Activated naive CD4-positive, alpha-beta T cell treated with anti-CD3 and anti-CD28 coated beads, Interleukin-2, amount 50 U/mL, for 24 hours (primary cell): Measurements from ENCODE around the gene WNT9A.

Experiments
- H3K27ac Mint-ChIP-seq: one replicate; pipeline ENCODE4 v1.8.0; 2021; ENCODE audit warnings: mild to moderate bottlenecking, mixed read lengths
- H3K27me3 Mint-ChIP-seq: one replicate; pipeline ENCODE4 v1.8.0; 2021; ENCODE audit warnings: mixed read lengths
- H3K36me3 Mint-ChIP-seq: one replicate; pipeline ENCODE4 v1.8.0; 2021; ENCODE audit warnings: mixed read lengths
- H3K4me1 Mint-ChIP-seq: one replicate; pipeline ENCODE4 v1.8.0; 2021; ENCODE audit warnings: mixed read lengths
- H3K4me3 Mint-ChIP-seq: one replicate; pipeline ENCODE4 v1.8.0; 2021; ENCODE audit warnings: mild to moderate bottlenecking, mixed read lengths
- H3K9me3 Mint-ChIP-seq: one replicate; pipeline ENCODE4 v1.8.0; 2021; ENCODE audit warnings: mixed read lengths

The WNT9A gene

DNA sequence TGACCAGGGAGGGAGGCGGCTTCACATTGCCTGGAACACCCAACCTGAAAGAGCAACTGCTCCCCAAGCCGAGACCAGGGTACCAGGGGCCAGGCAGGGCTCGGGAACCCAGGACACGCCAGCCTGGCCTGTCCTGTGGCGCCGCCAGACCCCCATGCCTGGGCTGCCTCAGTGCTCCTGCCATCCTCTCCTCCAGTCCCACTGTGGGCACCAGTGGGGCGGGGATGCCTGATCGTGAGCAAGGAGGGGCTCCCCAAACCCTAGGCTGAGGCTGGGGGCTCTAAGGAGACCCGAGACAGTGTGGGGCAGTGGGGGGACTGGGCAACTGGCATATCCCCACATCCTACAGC, 45.1 kb downstream of the WNT9A start:
- Mint-ChIP-seq H3K9me3 (no peaks in the 10 kb centered on the region), H3K27me3 (no peaks in the 10 kb centered on the region), H3K4me3 (no peak overlapping the region), H3K4me1 (no peaks in the 10 kb centered on the region), H3K36me3 (no peaks in the 10 kb centered on the region), H3K27ac (no peak overlapping the region)

DNA sequence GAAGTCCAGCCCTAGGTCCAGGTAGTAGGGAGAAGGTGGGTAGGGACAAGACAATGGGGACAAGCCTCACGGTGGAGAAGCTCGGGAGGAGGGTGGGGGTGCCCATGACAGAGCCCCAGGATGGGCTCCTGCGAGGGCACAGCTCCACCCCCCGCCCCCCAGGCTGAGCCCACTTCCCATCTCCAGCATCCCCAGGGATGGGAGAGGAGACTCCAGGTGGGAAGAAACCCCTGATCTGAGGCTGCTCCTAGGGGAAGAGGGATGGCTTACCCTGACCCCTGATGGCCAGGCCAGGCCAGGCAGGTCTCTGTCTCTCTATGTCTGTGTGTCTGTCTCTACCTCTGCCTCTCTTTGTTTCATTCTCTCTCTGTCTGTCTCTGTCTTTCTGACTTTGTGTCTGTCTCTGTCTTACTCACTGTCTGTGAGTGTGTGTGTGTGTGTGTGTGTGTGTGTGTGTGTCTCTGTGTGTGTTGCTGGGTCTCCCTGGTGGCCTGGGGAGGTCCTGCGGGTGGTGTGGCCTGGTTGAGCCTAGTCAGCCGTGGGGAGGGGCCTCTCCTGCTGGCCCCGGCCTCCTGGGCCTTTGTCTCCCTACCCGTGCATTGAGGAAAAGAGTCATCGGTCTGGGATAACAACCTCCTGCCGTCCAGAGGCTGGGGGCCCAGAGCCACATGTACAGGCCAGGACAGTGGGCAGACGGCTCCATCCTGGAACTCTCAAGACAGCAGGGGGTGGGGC, 45.7 kb downstream of the WNT9A start:
- Mint-ChIP-seq H3K27me3 (no peaks in the 10 kb centered on the region), H3K4me1 (no peaks in the 10 kb centered on the region), H3K9me3 (no peaks in the 10 kb centered on the region), H3K4me3 (no peak overlapping the region), H3K27ac (no peak overlapping the region), H3K36me3 (no peaks in the 10 kb centered on the region)

DNA sequence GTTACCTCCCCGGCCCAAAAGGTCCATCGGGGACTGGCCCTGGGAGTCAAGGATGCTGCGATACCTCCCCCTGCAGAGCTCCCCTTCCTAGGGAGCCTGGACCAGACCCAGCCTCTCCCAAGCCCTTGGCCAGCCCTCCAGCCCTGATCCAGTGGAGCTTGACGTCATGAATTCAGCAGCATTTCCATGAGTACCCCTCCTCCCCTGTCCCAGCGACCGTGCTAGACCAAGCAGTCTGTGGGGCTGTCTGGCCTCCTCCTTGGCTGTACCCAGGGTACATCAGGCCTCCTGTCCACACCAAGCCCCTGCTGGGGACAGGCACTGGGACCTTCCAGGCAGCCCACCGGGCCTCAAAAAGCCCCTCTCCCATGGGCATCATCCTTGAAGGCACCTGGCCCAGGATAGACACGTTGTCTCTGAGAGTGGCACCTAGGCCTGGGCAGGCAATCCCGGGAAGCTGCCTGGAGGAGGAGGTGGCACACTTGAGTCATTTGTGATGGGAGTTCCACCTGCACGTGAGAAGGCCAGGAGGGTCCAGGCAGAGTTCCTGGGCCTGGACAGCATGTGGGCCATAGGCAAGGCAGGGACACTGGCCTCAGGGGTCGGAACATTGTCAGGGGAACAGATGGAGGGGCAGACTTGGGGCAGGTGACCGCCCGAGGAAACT, 46.4 kb downstream of the WNT9A start:
- Mint-ChIP-seq H3K4me3 (no peak overlapping the region), H3K27me3 (no peaks in the 10 kb centered on the region), H3K27ac (peak overlapping the region; percentile 55), H3K4me1 (no peaks in the 10 kb centered on the region), H3K36me3 (no peaks in the 10 kb centered on the region), H3K9me3 (no peaks in the 10 kb centered on the region)

DNA sequence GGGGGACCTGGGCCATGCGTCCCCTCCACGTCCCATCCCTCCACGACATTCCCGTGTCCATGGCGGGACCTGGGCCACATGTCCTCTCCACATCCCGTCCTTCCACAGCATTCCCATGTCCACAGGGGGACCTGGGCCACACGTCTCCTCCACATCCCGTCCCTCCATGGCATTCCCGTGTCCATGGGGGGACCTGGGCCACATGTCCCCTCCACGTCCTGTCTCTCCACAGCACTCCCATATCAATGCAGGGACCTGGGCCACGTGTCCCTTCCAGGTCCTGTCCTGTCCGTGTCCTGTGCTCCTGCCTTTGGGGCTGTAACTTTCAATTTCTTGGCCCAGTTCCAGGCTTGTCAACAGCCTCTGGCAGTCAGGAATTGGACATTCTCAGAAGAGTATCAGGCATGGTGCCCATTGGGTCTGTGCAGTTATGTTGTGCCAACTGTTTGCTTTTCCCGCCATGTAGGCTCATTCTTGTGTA, 47.1 kb downstream of the WNT9A start:
- peak overlapping the region; percentile 8 for H3K27ac Mint-ChIP-seq

DNA sequence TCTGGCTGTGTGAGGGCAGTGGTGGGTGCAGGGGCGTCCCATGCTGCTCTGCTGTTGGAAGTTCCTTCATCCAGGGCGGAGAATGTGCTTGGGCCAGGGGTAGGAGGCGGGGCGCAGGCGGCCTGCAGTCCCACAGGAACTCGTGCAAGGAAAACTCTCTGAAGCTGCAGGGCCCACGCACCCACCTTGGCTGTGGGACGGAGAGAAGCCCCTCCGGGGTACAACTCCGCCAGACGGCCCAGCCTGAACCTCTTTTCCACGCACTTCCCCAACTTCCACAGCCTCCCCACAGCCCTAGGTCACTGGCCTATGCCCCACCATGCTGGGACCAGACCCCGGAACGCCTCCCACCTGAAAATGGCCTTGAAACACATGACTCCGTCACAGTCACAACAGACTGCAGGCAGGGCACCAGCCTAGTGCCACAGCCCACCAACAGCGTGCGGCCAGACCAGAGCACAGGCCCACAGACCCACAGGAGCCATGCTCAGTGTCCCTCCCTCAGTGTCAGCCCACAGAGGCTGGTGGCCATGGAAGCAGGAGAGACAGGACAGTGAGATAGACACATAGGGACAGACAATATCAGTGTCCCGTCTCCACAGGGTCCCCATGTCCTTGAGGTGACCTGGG, 47.8 kb downstream of the WNT9A start:
- no peaks in the 10 kb centered on the region for H3K27me3 Mint-ChIP-seq
- no peaks in the 10 kb centered on the region for H3K36me3 Mint-ChIP-seq
- no peaks in the 10 kb centered on the region for H3K9me3 Mint-ChIP-seq
- H3K27ac Mint-ChIP-seq: no peak overlapping the region
- H3K4me3 Mint-ChIP-seq: no peak overlapping the region
- no peaks in the 10 kb centered on the region for H3K4me1 Mint-ChIP-seq

More for the DNA sequence above, 47.1 kb downstream of the WNT9A start:
- H3K36me3 Mint-ChIP-seq: no peaks in the 10 kb centered on the region
- H3K27me3 Mint-ChIP-seq: no peaks in the 10 kb centered on the region
- no peaks in the 10 kb centered on the region for H3K9me3 Mint-ChIP-seq
- no peaks in the 10 kb centered on the region for H3K4me1 Mint-ChIP-seq
- H3K4me3 Mint-ChIP-seq: no peak overlapping the region

DNA sequence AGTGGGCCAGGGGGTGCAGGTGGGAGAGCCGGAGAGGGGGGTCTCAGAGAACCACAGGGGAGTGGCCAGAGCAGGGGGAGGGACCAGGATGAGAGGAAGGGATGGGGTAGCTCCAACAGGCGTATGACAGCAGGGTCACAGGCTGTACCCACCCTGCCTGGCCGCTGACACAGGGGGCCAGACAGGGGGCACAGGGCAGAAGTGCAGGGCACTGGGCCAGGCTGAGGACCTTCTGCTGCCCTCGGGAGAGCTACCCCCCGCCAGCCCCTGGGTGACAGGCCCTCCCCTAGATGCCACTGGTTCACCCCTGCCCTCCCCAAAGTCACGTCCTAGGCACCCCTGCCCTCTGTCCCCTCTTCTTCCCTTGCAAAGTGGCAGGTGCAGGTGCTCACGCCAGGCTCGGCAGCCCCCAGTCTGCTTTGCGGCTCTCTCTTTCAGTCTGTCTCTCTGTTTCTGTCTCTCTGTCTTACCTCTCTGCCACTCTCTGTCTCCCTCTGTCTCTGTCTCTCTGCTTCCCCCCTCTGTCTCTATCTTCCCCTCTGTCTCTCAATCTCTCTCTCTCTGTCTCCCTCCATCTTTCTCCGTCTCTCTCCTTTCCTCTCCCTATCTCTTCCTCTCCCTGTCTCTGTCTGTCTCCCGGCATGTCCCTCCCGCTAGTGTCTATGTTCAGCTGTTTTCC, 48.5 kb downstream of the WNT9A start:
- Mint-ChIP-seq H3K9me3 (no peaks in the 10 kb centered on the region), H3K4me3 (no peak overlapping the region), H3K36me3 (no peaks in the 10 kb centered on the region), H3K27ac (no peak overlapping the region), H3K27me3 (no peaks in the 10 kb centered on the region), H3K4me1 (no peaks in the 10 kb centered on the region)

DNA sequence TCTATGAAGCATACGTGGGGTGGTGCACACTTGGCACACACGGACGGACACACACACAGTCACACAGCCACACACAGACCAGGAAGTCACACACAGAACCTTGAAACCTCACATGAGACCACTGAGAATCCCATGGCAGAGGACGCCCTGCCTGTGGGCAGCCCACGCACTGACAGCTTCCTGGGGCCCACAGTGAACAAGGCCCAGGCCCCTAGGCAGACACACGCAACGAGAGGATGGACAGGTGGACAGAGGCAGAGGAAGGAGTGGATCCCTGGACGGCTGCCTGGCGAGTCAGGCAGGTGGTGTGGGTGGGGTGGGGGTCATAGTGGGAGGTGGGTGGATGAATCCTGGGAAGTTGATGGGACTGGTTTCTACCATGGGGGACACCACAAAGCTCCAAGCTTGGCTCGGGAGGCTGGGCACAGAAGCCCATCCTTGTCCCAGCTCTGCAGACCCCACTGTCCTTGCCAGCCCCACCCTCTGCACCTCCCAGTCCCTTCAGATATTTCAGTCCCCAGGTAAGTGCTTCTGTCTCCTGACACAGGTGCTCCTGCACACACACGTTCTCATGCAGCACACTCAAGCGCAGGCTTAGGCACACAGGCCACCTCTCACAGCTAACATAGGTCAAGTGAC, 49.1 kb downstream of the WNT9A start:
- H3K4me1 Mint-ChIP-seq: no peaks in the 10 kb centered on the region
- H3K9me3 Mint-ChIP-seq: no peaks in the 10 kb centered on the region
- no peaks in the 10 kb centered on the region for H3K27me3 Mint-ChIP-seq
- H3K4me3 Mint-ChIP-seq: no peak overlapping the region
- H3K36me3 Mint-ChIP-seq: no peaks in the 10 kb centered on the region
- no peak overlapping the region for H3K27ac Mint-ChIP-seq

DNA sequence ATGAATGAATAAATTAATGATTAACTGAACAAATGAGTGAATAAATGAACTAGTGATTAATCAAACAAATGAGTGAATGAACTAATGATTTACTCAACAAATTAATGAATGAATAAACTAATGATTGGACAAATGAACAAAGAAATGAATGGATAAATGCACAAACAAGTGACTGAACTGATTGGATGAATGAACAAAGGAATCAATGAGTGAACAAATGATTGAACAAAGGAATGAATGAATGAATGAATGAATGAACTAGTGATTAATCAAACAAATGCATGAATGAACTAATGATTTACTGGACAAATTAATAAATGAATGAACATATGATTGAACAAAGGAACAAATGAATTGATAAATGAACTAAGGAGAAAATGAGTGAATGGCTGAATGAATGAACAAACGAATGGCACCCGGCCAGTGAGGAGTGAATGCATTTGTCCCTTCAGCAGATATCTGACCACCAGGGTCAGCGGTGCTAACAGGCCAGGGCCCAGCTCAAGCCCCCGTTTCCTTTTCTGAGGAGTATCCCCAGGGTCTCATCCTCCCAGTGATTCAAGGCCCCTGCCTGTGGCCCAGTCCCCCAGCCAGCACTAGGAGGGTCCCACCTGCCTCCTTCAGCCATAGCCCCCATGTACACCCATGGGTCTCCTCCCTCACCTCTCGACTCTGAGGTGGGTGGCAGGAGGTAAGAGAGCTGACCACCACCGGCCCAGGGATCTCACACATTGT, 49.9 kb downstream of the WNT9A start:
- Mint-ChIP-seq H3K36me3 (no peaks in the 10 kb centered on the region), H3K4me3 (no peak overlapping the region), H3K27ac (no peak overlapping the region), H3K4me1 (no peaks in the 10 kb centered on the region), H3K27me3 (no peaks in the 10 kb centered on the region), H3K9me3 (no peaks in the 10 kb centered on the region)

DNA sequence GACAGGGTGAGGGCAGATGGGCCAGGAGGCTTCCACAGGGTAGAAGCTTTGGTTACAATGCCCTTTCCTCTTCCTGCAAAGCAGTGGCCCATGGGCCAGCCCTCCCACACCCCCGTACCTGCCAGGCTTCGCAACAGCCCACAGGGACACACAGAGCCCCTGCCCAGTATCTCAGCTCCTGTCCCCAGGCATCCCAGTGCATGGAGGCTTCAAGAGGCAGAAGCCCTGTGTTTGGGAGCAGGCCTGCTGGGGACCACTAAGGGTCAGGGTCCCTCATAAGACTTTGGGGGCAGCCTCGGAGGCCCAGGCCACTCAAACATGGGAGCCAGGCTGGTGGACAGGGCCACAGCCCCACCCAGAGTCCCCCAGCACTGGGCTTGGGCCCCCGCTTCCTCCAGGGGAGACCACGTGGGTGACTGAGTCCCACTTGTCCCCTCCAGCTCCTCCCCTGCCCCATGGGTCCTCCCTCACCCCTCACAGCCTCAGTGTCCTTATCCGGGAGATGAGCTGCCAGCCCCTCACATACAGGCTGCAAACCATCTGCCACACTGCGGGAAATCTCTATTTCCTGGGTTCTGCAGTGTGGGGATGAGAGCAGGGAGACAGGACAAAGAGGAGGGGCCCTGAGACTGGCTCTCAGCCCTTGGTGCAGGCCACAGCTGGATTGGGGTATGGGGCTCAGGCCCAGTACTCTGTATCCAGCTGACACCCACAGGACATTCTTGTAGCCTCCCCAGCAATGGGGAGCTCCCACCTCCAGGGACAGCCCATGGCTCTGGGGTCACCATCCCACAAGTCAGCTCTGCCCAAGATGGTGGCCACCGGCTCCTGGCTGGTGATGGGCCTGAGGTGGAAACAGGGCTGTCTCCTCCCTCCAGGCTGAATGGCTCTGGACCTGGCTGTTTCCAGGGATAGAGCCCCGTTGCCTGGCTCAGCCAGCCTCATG, 50.7 kb downstream of the WNT9A start:
- H3K27ac Mint-ChIP-seq: no peak overlapping the region

DNA sequence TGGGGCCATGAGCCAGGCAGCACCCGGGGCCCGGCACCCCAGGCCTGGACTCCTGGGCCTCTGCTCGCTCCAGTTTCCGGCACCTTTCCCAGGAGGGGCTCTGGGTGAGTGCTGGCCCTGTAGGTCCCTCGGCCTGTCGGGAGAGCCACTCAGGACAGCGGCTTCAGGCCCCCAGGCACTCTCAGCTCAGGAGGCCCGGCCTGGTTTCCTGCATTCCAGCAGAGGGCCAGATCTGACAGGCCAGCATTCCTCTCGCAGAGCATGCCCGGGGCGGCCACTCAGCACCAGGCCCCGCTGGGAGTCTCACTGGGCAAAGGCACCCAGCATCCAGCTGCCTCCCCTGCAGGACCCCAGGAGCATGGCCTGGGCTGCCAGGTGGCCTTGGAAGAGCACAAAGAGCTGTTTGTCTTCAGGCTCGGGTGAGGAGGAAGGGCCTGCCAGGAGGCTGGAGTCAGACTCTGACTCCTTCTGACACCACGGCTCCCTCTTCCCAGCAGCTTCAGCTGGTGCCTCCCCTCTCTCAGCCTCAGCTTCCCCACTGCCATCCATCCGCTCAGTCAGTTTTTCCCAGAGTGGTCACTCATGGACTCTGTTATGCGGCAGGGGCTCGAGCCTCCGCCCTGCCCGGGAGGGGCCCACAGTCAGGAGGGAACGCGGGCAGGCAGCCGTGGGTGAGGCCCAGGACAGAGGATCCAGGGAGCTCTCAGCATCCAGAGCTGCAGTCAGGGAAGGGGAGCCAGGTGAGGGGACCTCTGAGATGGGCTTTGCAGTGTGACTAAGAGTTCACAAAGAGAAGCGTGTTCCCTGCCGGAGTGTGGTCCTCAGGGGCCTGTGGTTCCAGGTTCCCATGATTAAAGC, 51.7 kb downstream of the WNT9A start:
- H3K27ac Mint-ChIP-seq: no peak overlapping the region
- no peaks in the 10 kb centered on the region for H3K4me1 Mint-ChIP-seq
- no peaks in the 10 kb centered on the region for H3K9me3 Mint-ChIP-seq
- no peaks in the 10 kb centered on the region for H3K36me3 Mint-ChIP-seq
- no peak overlapping the region for H3K4me3 Mint-ChIP-seq
- no peaks in the 10 kb centered on the region for H3K27me3 Mint-ChIP-seq

More for the DNA sequence above, 50.7 kb downstream of the WNT9A start:
- Mint-ChIP-seq H3K27me3 (no peaks in the 10 kb centered on the region), H3K9me3 (no peaks in the 10 kb centered on the region), H3K4me1 (no peaks in the 10 kb centered on the region), H3K36me3 (no peaks in the 10 kb centered on the region), H3K4me3 (no peak overlapping the region)

DNA sequence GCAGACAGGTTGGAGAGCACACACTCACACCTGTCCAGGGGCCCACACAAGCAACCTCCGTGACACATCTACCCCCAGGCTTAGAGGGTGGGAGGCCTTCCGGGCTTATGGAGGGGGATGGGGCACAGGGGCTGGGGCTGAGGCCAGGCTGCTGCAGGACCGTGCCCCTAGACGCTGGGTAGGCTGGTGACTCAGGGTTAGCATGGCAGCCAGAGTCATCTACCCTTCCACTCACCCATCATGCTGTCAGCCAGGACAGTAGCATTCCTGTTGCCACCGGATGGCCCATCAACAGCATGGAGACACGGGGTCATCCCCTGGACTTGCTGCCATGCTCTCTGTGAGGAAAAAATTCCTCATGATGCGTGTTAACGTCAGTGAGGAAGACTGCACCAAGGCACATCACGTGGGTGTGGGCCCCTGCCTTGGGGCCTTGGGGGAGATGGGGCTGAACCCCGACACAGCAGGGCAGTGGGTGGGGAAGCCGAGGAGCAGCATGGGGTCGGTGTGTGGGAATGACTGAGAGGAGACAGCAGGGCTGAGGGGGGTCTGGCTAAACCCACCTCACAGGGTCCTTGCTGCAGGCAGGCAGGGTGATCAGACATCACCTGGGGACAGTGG, 52.8 kb downstream of the WNT9A start:
- Mint-ChIP-seq H3K27me3 (no peaks in the 10 kb centered on the region), H3K4me1 (no peaks in the 10 kb centered on the region), H3K36me3 (no peaks in the 10 kb centered on the region), H3K4me3 (no peak overlapping the region), H3K9me3 (no peaks in the 10 kb centered on the region), H3K27ac (no peak overlapping the region)

DNA sequence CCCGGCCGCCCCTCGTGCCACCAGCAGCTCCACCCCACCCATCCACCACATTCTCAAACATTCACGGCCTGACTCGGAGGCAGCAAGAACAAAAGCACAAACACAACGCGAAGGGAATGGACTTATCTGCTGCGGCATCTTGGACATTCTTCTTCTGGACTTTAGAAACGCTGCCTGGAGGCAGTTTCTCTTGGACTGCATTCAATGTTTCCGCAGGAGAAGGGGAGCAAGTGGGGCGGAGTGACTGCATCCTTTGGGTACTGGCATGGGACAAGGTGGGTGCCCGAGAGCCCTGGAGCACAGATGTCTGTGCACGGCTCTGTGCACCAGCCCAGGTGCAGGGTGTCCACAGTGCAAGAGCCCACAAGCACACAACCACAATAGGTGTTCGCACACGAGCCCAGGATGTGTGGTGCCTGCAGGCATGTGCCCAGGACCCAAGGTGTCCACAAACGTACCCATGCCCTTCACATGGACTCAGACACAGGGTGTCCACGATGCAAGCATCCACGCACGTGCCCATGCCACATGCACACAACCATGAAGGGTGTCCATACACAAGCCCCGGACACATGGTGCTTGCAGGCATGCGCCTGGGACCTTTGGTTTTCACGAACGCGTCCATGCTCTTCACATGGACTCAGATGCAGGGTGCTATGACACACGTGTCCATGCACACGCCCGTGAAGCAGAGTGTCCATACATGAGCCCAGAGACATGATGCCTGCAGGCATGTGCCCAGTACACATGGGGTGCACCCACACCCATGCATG, 53.6 kb downstream of the WNT9A start:
- Mint-ChIP-seq H3K4me3 (no peak overlapping the region), H3K4me1 (no peaks in the 10 kb centered on the region), H3K36me3 (no peaks in the 10 kb centered on the region), H3K9me3 (no peaks in the 10 kb centered on the region), H3K27me3 (no peaks in the 10 kb centered on the region), H3K27ac (no peak overlapping the region)
